Panc1 (cell line): ENCODE data around the gene CDK14. TPM values are rescaled to one million over a fixed set of nuclear protein-coding genes. Genes with fewer than 3 reads are reported as not detected.

Experiments used
- ATAC-seq: fragments of 200-7000 bp; cut with Tn5 transposase; 2 replicates; pipeline ENCODE4 v1.9.1; 2020; ENCODE audit warnings: mild to moderate bottlenecking, moderate library complexity
- BruUV-seq: library from RNA; stranded (reverse); fragments of 400-500 nt; replicated peaks from 2 replicates; lab custom pipeline; 2021; lab: Mats Ljungman, UMichigan
- CTCF ChIA-PET: fragments of 300-600 bp; sonication (Branson Sonifier 250); formaldehyde crosslinking; loops from one replicate; lab custom pipeline; 2022; ENCODE audit warnings: antibody characterized with exemption; lab: Charles Lee
- POLR2A ChIA-PET: fragments of 300-600 bp; sonication (Branson Sonifier 250); formaldehyde crosslinking; loops from one replicate; lab custom pipeline; 2022; ENCODE audit warnings: antibody characterized with exemption; lab: Charles Lee
- DNase-seq: peaks from one replicate; pipeline ENCODE4 v3.0.0-alpha.2; 2010; ENCODE audit warnings: low read depth, low spot score
- H3K27ac ChIP-seq: 2 replicates; pipeline ENCODE4 v1.5.1; 2011; ENCODE audit warnings: mild to moderate bottlenecking, low read length, inconsistent platforms
- H3K27me3 ChIP-seq: fragments of 200-500 bp; sonication (Bioruptor generic); 2 replicates; pipeline ENCODE4 v1.6.0; 2014; ENCODE audit warnings: low read length, inconsistent platforms; ENCODE audit not compliant: control insufficient read depth, insufficient read depth
- H3K36me3 ChIP-seq: fragments of 200-500 bp; sonication (Bioruptor generic); 2 replicates; pipeline ENCODE4 v1.5.1; 2014; ENCODE audit warnings: inconsistent platforms, mild to moderate bottlenecking, low read length, moderate library complexity; ENCODE audit not compliant: control insufficient read depth, insufficient read depth
- H3K4me1 ChIP-seq: 2 replicates; pipeline ENCODE4 v1.5.1; 2011; ENCODE audit warnings: inconsistent platforms, mild to moderate bottlenecking, low read length, moderate library complexity; ENCODE audit not compliant: control insufficient read depth, insufficient read depth
- H3K4me3 ChIP-seq, 2 experiments: 2 replicates each; pipeline ENCODE4 v1.5.1; 2011 to 2012; ENCODE audit warnings: low read depth in 2 of 2, low read length in 2 of 2, mild to moderate bottlenecking in 2 of 2, inconsistent platforms in 1 of 2, moderate library complexity in 1 of 2
- H3K9me3 ChIP-seq: fragments of 200-500 bp; sonication (Bioruptor generic); 2 replicates; pipeline ENCODE4 v1.5.1; 2014; ENCODE audit warnings: low read depth, mild to moderate bottlenecking, inconsistent platforms, low read length, moderate library complexity; ENCODE audit not compliant: control insufficient read depth, insufficient read depth
- POLR2AphosphoS5 ChIP-seq: IDR thresholded peaks from 2 replicates; pipeline ENCODE4 v1.6.1; 2012; ENCODE audit warnings: mild to moderate bottlenecking, low read depth, low read length, moderate library complexity
- SIN3A ChIP-seq: IDR thresholded peaks from 2 replicates; pipeline ENCODE4 v1.6.1; 2012; ENCODE audit warnings: low read depth, mild to moderate bottlenecking, low read length, moderate library complexity, borderline replicate concordance; ENCODE audit not compliant: insufficient read depth
- TCF7L2 ChIP-seq: IDR thresholded peaks from 2 replicates; pipeline ENCODE4 v1.6.1; 2011; ENCODE audit warnings: mild to moderate bottlenecking, low read depth, low read length, inconsistent platforms
- in situ Hi-C: cut with HindIII; loops from 2 replicates; pipeline ENCODE4 v1.10.0; 2016; ENCODE audit warnings: low sequenced_read_pairs, low pct_unique_long_range_greater_than_20kb
- intact Hi-C: fragments of 100-400 bp; cut with micrococcal nuclease; formaldehyde crosslinking; loops from one replicate; pipeline ENCODE4 v1.10.0; 2022; ENCODE audit not compliant: unreplicated experiment
- total RNA-seq: library from RNA; stranded (reverse); gene quantifications from one replicate; pipeline ENCODE4 v1.2.1, GENCODE V29; 2021; ENCODE audit not compliant: unreplicated experiment
- TF ChIP-seq, protein P1 (sequence below), 2 experiments: IDR thresholded peaks; 2 replicates each; pipeline ENCODE4 v1.6.1; 2011 to 2012; ENCODE audit warnings: low read depth in 2 of 2, control low read depth in 1 of 2, low read length in 1 of 2, mild to moderate bottlenecking in 1 of 2, moderate library complexity in 1 of 2; ENCODE audit not compliant: insufficient read depth in 1 of 2
- TF ChIP-seq, protein P2 (sequence below): fragments of 450-650 bp; IDR thresholded peaks from 2 replicates; pipeline ENCODE4 v1.5.1; 2017; ENCODE audit warnings: mild to moderate bottlenecking

CDK14 gene
- total RNA-seq, 1 experiment from 2014 or later: 3.0 TPM

DNA sequence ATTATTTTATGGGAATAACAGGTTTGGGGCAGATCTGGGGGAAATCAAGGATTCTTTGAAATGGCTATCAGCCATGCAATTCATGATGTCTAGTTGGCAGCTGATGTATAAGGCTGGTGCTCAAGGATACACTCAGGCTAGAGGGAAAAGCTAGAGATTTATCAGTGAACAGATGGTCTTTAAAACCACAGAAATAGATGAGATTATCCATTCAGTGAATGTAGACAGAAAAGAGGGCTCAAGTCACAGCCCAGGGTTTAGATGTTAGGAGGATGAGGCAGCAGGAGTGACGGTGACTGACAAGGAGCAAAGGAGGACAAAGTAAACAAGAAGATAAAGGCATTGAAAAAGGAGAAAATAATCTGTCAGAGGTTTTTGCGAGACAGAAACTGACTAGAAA is 238.7 kb downstream of the CDK14 start:
- Histone ChIP-seq H3K4me1 (no peaks in the 10 kb centered on the region), H3K4me3 (no peak overlapping the region), H3K27ac (no peak overlapping the region), H3K27me3 (no peaks in the 10 kb centered on the region), H3K36me3 (no peaks in the 10 kb centered on the region), H3K9me3 (no peaks in the 10 kb centered on the region)
- in situ Hi-C loops (no loop called here), intact Hi-C loops (no loop called here)
- BruUV-seq: no TSS peak
- DNase-seq (no peak), ATAC-seq (no peak)
- CTCF ChIA-PET: no interaction called here
- TF ChIP-seq, protein P1, sequence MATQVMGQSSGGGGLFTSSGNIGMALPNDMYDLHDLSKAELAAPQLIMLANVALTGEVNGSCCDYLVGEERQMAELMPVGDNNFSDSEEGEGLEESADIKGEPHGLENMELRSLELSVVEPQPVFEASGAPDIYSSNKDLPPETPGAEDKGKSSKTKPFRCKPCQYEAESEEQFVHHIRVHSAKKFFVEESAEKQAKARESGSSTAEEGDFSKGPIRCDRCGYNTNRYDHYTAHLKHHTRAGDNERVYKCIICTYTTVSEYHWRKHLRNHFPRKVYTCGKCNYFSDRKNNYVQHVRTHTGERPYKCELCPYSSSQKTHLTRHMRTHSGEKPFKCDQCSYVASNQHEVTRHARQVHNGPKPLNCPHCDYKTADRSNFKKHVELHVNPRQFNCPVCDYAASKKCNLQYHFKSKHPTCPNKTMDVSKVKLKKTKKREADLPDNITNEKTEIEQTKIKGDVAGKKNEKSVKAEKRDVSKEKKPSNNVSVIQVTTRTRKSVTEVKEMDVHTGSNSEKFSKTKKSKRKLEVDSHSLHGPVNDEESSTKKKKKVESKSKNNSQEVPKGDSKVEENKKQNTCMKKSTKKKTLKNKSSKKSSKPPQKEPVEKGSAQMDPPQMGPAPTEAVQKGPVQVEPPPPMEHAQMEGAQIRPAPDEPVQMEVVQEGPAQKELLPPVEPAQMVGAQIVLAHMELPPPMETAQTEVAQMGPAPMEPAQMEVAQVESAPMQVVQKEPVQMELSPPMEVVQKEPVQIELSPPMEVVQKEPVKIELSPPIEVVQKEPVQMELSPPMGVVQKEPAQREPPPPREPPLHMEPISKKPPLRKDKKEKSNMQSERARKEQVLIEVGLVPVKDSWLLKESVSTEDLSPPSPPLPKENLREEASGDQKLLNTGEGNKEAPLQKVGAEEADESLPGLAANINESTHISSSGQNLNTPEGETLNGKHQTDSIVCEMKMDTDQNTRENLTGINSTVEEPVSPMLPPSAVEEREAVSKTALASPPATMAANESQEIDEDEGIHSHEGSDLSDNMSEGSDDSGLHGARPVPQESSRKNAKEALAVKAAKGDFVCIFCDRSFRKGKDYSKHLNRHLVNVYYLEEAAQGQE (IDR thresholded peaks at IDR 0.05; ENCODE audit: insufficient read depth in 1 of 2, low read depth in 2 of 2, low read length in 1 of 2): no peak
- TF ChIP-seq POLR2AphosphoS5: no peak
- TF ChIP-seq TCF7L2: no peak
- TF ChIP-seq, protein P2, sequence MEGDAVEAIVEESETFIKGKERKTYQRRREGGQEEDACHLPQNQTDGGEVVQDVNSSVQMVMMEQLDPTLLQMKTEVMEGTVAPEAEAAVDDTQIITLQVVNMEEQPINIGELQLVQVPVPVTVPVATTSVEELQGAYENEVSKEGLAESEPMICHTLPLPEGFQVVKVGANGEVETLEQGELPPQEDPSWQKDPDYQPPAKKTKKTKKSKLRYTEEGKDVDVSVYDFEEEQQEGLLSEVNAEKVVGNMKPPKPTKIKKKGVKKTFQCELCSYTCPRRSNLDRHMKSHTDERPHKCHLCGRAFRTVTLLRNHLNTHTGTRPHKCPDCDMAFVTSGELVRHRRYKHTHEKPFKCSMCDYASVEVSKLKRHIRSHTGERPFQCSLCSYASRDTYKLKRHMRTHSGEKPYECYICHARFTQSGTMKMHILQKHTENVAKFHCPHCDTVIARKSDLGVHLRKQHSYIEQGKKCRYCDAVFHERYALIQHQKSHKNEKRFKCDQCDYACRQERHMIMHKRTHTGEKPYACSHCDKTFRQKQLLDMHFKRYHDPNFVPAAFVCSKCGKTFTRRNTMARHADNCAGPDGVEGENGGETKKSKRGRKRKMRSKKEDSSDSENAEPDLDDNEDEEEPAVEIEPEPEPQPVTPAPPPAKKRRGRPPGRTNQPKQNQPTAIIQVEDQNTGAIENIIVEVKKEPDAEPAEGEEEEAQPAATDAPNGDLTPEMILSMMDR: no peak
- no peak for TF ChIP-seq SIN3A
- POLR2A ChIA-PET: no interaction called here

DNA sequence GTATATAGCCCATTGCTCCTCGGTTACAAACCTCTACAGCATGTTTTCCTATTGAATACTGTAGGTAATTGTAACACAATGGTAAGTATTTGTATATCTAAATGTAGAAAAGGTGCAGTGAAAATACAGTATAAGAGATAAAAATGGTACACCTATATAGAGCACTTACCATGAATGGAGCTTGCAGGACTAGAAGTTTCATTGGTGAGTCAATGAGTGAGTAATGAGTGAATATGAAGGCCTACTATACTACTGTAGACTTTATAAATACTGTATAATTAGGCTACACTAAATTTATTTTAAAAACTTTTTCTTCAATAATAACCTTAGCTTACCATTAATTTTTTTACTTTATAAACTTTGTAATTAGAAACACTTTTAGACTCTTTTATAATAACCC is 239.7 kb downstream of the CDK14 start:
- Histone ChIP-seq H3K27ac (no peak overlapping the region), H3K36me3 (no peaks in the 10 kb centered on the region), H3K4me3 (no peak overlapping the region), H3K4me1 (no peaks in the 10 kb centered on the region), H3K9me3 (no peaks in the 10 kb centered on the region), H3K27me3 (no peaks in the 10 kb centered on the region)
- intact Hi-C loops: no loop called here
- no peak for ATAC-seq
- TF ChIP-seq TCF7L2 (no peak), SIN3A (no peak), POLR2AphosphoS5 (no peak)
- TF ChIP-seq, protein P1 (IDR thresholded peaks at IDR 0.05; ENCODE audit: insufficient read depth in 1 of 2, low read depth in 2 of 2, low read length in 1 of 2): no peak
- TF ChIP-seq, protein P2: no peak
- DNase-seq: no peak
- CTCF ChIA-PET: no interaction called here
- in situ Hi-C loops: no loop called here
- BruUV-seq: no TSS peak
- POLR2A ChIA-PET: no interaction called here
